GM23248 (cell line): ENCODE results near the gene HDGFL3.

Source experiments
- EZH2 ChIP-seq: fragments of 200-600 bp; sonication (generic); IDR thresholded peaks from 2 replicates; pipeline ENCODE4 v1.6.1; 2018; ENCODE audit warnings: antibody characterized with exemption, mild to moderate bottlenecking; ENCODE audit not compliant: insufficient read depth, poor library complexity, severe bottlenecking
- EZH2phosphoT487 ChIP-seq: fragments of 200-600 bp; sonication (generic); IDR thresholded peaks from 2 replicates; pipeline ENCODE4 v1.6.1; 2018; ENCODE audit warnings: antibody characterized with exemption, moderate library complexity, mild to moderate bottlenecking, low read depth; ENCODE audit not compliant: insufficient read depth

DNA sequence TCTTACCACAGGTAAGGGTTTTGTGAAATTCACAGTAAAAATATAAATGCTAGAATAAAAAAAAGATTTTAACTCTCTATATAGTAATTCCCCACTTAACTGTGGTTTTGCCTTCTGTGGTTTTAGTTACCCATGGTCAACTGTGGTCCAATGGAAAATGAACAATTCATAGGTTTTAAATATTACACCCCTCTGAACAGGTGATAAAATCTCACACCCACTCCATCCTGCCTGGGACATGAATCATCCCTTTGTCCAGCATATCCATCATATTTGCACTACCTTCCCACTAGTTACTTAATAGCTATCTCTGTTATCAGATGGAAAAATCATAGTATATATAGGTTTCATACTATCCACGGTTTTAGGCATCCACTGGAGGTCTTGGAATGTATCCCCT is 49.2 kb downstream of the HDGFL3 start:
- no peak for TF ChIP-seq EZH2
- TF ChIP-seq EZH2phosphoT487 = no peak
